Stimulated activated CD8-positive, alpha-beta memory T cell treated with anti-CD3 and anti-CD28 coated beads, Interleukin-4, amount 100 ng/mL, for 4 hours (primary cell): ENCODE data around the gene RADX.

Experiments used
- DNase-seq, 2 donors: peaks; one replicate each; pipeline ENCODE4 v3.0.0-alpha.2; 2020; ENCODE audit warnings: low read depth in 2 of 2, low spot score in 1 of 2

Gene RADX

DNA sequence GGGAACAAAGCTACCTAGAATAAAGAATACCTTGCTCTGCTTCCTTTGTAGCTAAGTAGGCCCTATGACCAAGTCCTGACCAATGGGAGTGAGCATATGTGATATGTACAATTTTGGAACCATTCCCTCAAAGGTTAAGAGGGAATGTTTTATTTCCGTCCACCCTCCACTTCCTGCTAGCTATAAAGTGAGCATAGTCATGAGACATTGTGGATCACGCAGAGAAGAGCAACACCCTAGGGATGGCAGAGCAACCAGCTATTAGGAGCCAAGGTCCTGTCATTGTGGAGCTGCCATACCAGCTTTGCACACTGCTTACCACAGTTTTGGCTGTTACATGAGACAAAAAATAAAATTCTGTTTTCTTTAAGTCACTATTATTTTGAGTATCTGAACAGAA is 68.9 kb downstream of the RADX start:
- no peak for DNase-seq

GRCh38 chrX:106684207-106684606 is 72.4 kb downstream of the RADX start:
- DNase-seq, result no peak

DNA sequence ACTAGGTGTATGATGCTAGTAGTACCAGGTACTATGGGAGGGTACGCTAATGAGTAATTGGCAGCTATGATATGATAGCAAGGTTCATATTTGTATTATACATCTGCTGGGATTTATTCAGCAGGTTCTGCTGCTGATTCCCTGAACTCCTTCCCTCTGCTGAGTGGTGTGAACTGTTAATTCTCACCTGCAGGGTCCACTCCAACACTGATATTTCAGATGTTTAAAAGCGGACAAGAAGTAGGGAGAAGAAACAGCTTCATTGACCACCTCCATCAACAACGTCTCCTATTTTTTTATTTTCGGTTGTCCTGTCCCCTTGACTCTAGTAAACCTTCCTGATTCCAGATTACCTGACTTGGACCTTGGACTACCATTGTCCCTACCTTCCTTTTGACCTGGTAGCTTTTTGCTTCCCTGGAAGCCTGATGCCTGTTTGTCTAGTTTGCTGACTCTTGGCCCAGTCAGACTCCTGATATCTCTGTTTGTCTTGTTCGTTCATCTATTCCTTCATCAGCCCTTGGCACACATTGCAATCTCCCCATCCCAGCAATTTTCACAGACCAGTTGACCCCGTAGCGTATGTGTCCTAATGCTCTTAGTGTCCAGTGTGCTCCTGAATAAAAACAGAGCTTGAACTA is 80.8 kb downstream of the RADX start:
- DNase-seq, result no peak

DNA sequence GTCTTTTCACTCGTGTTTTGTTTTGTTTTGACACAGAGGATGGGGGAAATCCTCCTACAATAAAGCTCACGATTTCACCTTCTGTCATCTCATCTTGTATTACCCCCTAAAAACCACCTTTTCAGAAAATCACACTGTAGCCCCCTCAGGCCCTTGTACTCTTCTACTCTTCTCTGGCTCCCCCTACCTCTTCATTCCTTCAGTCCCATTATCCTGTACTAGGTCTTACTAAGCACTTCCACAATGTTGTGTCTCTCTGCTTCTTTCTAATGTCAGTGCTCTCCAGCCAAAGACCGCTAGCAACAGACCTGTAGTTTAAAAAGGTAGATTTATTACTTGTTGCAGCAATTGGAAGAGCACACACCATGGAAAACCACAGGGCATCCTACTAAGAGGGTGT is 84.7 kb downstream of the RADX start:
- no peak for DNase-seq

DNA sequence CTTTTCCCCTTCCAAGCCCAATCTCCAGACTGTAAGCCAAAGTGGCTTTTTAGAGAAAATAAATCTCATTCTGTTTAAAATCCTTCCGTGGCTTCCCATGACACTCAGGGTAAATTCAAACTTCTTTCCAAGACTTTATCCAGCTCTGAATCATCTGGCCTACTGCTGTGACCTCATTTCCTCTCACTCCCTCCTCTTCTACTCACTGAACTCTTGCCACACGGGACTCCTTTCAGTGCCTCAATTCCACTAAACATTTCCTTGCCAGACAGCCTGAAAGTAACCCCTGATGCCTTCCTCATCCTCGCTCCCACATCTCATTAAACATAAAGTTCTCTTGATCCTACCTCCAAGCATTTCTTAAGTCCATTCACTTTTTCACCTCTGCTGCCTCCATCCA is 86.9 kb downstream of the RADX start:
- DNase-seq, result no peak

DNA sequence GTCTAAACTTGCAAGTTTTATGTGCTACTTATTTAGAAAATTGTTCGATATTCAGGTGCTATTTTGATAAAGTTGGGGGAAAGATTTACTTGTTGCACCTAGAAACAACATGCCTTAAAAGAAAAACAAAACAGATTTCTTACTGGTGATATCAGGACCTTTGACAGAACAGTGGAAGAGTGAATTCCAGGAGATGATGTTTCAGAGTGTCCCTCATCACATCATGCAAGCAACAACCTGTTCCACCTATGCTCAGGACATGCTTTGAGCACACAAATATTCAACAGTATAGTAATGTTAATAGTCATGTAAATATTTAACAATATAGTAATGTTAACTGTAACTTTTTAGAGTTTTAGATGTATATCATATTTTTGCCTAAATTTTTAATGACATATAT is 90.9 kb downstream of the RADX start:
- DNase-seq, result no peak

DNA sequence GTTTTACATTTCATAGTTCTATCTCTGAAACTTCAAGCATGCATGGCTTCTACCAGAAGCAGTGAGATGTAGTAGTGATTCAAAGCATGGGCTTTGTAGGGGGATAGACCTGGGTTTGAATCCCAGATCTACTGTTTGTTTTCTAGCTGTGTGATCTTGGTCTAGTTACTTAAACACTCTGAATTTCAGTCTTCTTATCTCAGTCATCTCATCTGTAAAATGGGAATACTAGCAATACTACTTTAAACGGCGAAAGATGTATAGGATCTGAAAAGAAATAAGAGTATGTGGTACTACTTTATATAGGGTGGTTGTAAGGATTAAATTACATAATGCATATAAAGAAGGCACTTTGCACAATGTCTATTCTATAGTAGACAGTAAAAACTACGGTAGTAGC is 94.7 kb downstream of the RADX start:
- no peak for DNase-seq

- DNase-seq, result no peak
Measured at GRCh38 chrX:106707771-106708454, 96.1 kb downstream of the RADX start.

GRCh38 chrX:106710771-106711170 is 99.0 kb downstream of the RADX start:
- DNase-seq, result no peak

DNA sequence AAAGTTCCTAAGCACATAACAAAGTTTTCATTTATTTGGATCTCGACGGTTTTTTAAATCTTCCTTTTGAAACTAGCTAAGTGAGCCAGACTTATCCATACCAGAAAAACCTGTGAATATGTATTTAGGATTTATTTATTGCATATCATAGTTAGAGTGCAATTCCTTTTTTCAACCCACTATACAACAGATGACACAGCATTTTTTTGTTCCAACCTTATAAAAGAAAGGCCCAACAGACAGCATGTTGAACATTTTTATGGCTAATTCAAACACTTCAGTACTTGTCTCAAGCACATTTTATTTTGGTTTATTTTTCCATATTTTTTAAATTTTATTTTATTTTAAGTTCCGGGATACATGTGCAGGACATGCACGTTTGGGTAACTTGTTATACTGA is 99.6 kb downstream of the RADX start:
- no peak for DNase-seq

- DNase-seq, result no peak
Measured at GRCh38 chrX:106716004-106716403, 104.2 kb downstream of the RADX start.

- no peak for DNase-seq
Measured at GRCh38 chrX:106716463-106716862, 104.7 kb downstream of the RADX start.

- no peak for DNase-seq
Measured at GRCh38 chrX:106718709-106719108, 106.9 kb downstream of the RADX start.

- DNase-seq, result no peak
Measured at GRCh38 chrX:106725931-106726330, 114.2 kb downstream of the RADX start.

GRCh38 chrX:106726485-106727437 is 115.0 kb downstream of the RADX start, which contains the start of gene RNF128:
TSS of gene RNF128 (plus strand) at chrX:106726701. CDS start at chrX:106726914, 213 bp downstream.
- DNase-seq, result no peak

GRCh38 chrX:106728337-106728736 is 116.6 kb downstream of the RADX start:
- DNase-seq, result no peak
